ENCODE results near the gene SUPT20H.
A peak's percentile ranks its signal among the peaks of the same experiment; 100 is the strongest.

Gene SUPT20H

DNA sequence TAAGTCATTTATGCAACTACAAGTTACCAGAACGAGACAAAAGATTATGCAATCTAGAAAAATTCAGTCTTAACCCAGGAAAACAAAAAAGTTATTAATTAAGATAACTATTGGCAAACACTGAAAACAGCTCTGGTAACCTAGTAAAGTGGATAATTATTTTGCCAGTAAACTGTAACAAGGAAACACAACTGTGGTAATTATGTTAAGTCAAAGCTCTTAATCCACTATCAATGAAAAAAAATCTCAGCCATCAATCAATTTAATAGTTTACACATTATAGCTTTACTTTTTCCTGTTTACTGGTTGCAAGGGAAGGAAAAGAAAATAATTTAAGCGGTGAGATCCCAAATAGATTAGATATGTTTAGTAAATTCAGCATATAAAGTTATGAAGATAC is 47.7 kb downstream of the SUPT20H start:
- H3K27ac ChIP-seq (ENCODE audit: extremely low read depth, low read depth, low read length): no peak overlapping the region
- CTCF ChIA-PET: interaction anchor here (0.9 to 1.0 kb wide), 3 partner anchors 13 to 665 kb away, joined by 3 to 5 read pairs (median 4); partner anchors contain the start of gene ALG5
- POLR2A ChIA-PET: no interaction called here
- TF ChIP-seq ZNF843 (tag by site-specific recombination; IDR thresholded peaks at IDR 0.05) (no peak), ZNF596 (tag by site-specific recombination; IDR thresholded peaks at IDR 0.05) (no peak), ZFHX2 (tag by site-specific recombination; conservative IDR thresholded peaks at IDR 0.05) (no peak), ZNF138 (tag by site-specific recombination; IDR thresholded peaks at IDR 0.05; ENCODE audit: borderline replicate concordance) (no peak), OSR2 (tag by site-specific recombination; IDR thresholded peaks at IDR 0.05) (no peak)
- TF ChIP-seq, protein P1, sequence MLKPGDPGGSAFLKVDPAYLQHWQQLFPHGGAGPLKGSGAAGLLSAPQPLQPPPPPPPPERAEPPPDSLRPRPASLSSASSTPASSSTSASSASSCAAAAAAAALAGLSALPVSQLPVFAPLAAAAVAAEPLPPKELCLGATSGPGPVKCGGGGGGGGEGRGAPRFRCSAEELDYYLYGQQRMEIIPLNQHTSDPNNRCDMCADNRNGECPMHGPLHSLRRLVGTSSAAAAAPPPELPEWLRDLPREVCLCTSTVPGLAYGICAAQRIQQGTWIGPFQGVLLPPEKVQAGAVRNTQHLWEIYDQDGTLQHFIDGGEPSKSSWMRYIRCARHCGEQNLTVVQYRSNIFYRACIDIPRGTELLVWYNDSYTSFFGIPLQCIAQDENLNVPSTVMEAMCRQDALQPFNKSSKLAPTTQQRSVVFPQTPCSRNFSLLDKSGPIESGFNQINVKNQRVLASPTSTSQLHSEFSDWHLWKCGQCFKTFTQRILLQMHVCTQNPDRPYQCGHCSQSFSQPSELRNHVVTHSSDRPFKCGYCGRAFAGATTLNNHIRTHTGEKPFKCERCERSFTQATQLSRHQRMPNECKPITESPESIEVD (tag by site-specific recombination; IDR thresholded peaks at IDR 0.05): peak; percentile 58
- H3K9me3 ChIP-seq (ENCODE audit: control insufficient read depth, insufficient read depth, low read depth, low read length): no peaks in the 10 kb centered on the region
- H3K36me3 ChIP-seq (ENCODE audit: control insufficient read depth in 2 of 2, insufficient read depth in 1 of 2, low read length in 2 of 2): peaks cover 55 to 56% of the 10 kb centered on the region in 2 experiments
- H3K4me1 ChIP-seq (ENCODE audit: control insufficient read depth, insufficient read depth, low read length): peaks cover 4% of the 10 kb centered on the region; the same call in 1 of the 2 replicates
- H3K4me3 ChIP-seq (ENCODE audit: low read depth, low read length): no peak overlapping the region

DNA sequence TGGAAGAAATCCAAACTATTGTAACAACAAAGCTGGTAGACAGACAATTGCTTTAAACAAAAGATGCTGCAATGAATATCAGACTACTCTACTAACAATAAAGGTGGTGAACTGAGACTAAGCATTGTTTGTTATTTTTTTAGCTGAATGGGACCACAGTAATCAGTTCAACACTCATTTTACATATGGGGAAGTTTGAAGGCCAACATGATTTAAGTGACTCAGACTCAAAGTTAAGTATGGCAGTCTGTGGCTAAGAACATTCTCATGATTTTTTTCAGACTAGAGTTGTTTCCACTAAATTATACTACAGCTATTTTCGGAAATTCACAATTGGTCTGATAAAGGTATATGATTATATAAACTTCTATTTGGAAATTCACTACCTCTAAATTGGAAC is 48.5 kb downstream of the SUPT20H start:
- no peak for TF ChIP-seq ZNF555 (tag by site-specific recombination; conservative IDR thresholded peaks at IDR 0.05)
- TF ChIP-seq ZNF529 (tag by site-specific recombination; IDR thresholded peaks at IDR 0.05; ENCODE audit: insufficient replicate concordance): no peak
- no peak for TF ChIP-seq GLIS1 (tag by site-specific recombination; IDR thresholded peaks at IDR 0.05)
- TF ChIP-seq ZNF239 (tag by site-specific recombination; IDR thresholded peaks at IDR 0.05): no peak
- TF ChIP-seq, protein P2, sequence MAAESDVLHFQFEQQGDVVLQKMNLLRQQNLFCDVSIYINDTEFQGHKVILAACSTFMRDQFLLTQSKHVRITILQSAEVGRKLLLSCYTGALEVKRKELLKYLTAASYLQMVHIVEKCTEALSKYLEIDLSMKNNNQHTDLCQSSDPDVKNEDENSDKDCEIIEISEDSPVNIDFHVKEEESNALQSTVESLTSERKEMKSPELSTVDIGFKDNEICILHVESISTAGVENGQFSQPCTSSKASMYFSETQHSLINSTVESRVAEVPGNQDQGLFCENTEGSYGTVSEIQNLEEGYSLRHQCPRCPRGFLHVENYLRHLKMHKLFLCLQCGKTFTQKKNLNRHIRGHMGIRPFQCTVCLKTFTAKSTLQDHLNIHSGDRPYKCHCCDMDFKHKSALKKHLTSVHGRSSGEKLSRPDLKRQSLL (tag by site-specific recombination; IDR thresholded peaks at IDR 0.05): no peak
- no peak for TF ChIP-seq ZNF660 (tag by site-specific recombination; IDR thresholded peaks at IDR 0.05)
- TF ChIP-seq YY2 (tag by site-specific recombination; IDR thresholded peaks at IDR 0.05): no peak
- no peak for TF ChIP-seq ZNF585B (tag by site-specific recombination; IDR thresholded peaks at IDR 0.05)
- TF ChIP-seq, protein P3, sequence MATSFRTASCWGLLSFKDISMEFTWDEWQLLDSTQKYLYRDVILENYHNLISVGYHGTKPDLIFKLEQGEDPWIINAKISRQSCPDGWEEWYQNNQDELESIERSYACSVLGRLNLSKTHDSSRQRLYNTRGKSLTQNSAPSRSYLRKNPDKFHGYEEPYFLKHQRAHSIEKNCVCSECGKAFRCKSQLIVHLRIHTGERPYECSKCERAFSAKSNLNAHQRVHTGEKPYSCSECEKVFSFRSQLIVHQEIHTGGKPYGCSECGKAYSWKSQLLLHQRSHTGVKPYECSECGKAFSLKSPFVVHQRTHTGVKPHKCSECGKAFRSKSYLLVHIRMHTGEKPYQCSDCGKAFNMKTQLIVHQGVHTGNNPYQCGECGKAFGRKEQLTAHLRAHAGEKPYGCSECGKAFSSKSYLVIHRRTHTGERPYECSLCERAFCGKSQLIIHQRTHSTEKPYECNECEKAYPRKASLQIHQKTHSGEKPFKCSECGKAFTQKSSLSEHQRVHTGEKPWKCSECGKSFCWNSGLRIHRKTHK (tag by site-specific recombination; IDR thresholded peaks at IDR 0.05): no peak
- TF ChIP-seq ZBTB1 (tag by site-specific recombination; IDR thresholded peaks at IDR 0.05): no peak
- no peak for TF ChIP-seq ZNF23 (tag by site-specific recombination; IDR thresholded peaks at IDR 0.05; ENCODE audit: borderline replicate concordance)
- TF ChIP-seq ZNF514 (tag by site-specific recombination; IDR thresholded peaks at IDR 0.05): no peak
- Histone ChIP-seq H3K4me3 (ENCODE audit: low read depth, low read length) (no peak overlapping the region), H3K9me3 (ENCODE audit: control insufficient read depth, insufficient read depth, low read depth, low read length) (no peaks in the 10 kb centered on the region), H3K4me1 (ENCODE audit: control insufficient read depth, insufficient read depth, low read length) (peaks cover 4% of the 10 kb centered on the region; the same call in 1 of the 2 replicates), H3K36me3 (ENCODE audit: control insufficient read depth in 2 of 2, insufficient read depth in 1 of 2, low read length in 2 of 2) (peaks cover 59 to 60% of the 10 kb centered on the region in 2 experiments), H3K27ac (ENCODE audit: extremely low read depth, low read depth, low read length) (no peak overlapping the region)
- ChIA-PET CTCF (interaction anchor here (0.9 kb wide), 1 partner anchor 12 kb away, joined by 4 read pairs; the partner anchor contains the start of gene ALG5), POLR2A (interaction anchor here (1.3 kb wide), 1 partner anchor 10 kb away, joined by 4 read pairs; no protein-coding TSS in a partner anchor)

DNA sequence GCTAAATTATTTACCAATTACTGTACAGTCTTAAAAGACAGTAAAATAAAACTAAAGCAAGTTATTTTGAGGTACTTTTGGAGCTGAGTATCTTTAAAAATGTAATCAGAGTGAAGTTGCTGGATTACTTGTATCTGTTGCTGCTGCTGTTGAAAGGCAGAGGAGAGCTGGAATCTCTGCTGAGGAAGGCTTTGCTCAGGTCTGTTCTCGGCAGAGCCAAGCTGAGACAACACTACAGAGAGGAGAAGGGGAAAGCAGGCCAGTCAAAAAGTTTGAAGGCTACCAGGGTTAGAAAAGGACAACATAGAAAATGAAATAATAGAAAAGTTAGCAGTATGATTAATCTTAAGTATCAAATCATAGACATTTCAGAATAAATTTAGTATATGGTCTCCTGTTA is 49.1 kb downstream of the SUPT20H start:
- no peak overlapping the region for H3K27ac ChIP-seq (ENCODE audit: extremely low read depth, low read depth, low read length)
- ChIA-PET POLR2A (interaction anchor here (1.3 kb wide), 1 partner anchor 9 kb away, joined by 4 read pairs; no protein-coding TSS in a partner anchor), CTCF (no interaction called here)
- H3K36me3 ChIP-seq (ENCODE audit: control insufficient read depth in 2 of 2, insufficient read depth in 1 of 2, low read length in 2 of 2): peaks cover 58 to 63% of the 10 kb centered on the region in 2 experiments
- peaks cover 4% of the 10 kb centered on the region; the same call in 1 of the 2 replicates for H3K4me1 ChIP-seq (ENCODE audit: control insufficient read depth, insufficient read depth, low read length)
- no peaks in the 10 kb centered on the region for H3K9me3 ChIP-seq (ENCODE audit: control insufficient read depth, insufficient read depth, low read depth, low read length)
- H3K4me3 ChIP-seq (ENCODE audit: low read depth, low read length): no peak overlapping the region
- TF ChIP-seq ZXDB (tag by site-specific recombination; IDR thresholded peaks at IDR 0.05) (no peak), ZNF701 (tag by site-specific recombination; IDR thresholded peaks at IDR 0.05) (no peak), ZNF623 (tag by site-specific recombination; IDR thresholded peaks at IDR 0.05) (no peak), ZNF140 (tag by site-specific recombination; IDR thresholded peaks at IDR 0.05) (no peak), SP3 (tag by site-specific recombination; IDR thresholded peaks at IDR 0.05) (no peak), ZNF174 (tag by site-specific recombination; IDR thresholded peaks at IDR 0.05) (no peak), ZNF48 (tag by site-specific recombination; IDR thresholded peaks at IDR 0.05) (no peak)
- TF ChIP-seq, protein P4, sequence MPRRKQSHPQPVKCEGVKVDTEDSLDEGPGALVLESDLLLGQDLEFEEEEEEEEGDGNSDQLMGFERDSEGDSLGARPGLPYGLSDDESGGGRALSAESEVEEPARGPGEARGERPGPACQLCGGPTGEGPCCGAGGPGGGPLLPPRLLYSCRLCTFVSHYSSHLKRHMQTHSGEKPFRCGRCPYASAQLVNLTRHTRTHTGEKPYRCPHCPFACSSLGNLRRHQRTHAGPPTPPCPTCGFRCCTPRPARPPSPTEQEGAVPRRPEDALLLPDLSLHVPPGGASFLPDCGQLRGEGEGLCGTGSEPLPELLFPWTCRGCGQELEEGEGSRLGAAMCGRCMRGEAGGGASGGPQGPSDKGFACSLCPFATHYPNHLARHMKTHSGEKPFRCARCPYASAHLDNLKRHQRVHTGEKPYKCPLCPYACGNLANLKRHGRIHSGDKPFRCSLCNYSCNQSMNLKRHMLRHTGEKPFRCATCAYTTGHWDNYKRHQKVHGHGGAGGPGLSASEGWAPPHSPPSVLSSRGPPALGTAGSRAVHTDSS (tag by site-specific recombination; IDR thresholded peaks at IDR 0.05): no peak
- TF ChIP-seq, protein P5, sequence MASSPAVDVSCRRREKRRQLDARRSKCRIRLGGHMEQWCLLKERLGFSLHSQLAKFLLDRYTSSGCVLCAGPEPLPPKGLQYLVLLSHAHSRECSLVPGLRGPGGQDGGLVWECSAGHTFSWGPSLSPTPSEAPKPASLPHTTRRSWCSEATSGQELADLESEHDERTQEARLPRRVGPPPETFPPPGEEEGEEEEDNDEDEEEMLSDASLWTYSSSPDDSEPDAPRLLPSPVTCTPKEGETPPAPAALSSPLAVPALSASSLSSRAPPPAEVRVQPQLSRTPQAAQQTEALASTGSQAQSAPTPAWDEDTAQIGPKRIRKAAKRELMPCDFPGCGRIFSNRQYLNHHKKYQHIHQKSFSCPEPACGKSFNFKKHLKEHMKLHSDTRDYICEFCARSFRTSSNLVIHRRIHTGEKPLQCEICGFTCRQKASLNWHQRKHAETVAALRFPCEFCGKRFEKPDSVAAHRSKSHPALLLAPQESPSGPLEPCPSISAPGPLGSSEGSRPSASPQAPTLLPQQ (tag by site-specific recombination; IDR thresholded peaks at IDR 0.05): no peak

All from HEK293 (cell line).